Measurements from ENCODE around the gene CEP170.
"Not testable (repeated sequence)": the region's sequence is repeated elsewhere in the genome, so short reads cannot be mapped to it uniquely, and the experiment has no call there.

The CEP170 gene

GRCh38 chr1:243233908-243234307 lies 21.2 kb downstream of the CEP170 start:
- peak; percentile 35 for DNase-seq

DNA sequence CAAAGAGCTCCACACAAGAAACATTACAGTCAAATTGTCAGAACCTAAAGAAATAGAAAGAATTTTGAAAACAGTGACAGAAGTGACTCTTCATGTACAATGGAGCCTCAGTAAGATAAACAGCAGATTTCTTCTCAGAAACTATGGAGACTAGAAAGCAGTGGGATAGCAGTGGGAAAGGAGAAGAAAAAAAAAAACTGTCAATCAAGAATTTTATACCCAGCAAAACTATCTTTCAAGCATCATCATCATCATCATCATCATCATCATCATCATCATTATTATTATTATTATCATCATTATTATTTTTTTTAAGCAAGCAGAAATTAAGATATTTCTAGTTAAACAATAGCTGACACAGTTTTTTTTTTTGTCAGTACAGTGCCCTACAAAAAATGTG lies 24.2 kb downstream of the CEP170 start:
- peak; percentile 80 for DNase-seq

DNA sequence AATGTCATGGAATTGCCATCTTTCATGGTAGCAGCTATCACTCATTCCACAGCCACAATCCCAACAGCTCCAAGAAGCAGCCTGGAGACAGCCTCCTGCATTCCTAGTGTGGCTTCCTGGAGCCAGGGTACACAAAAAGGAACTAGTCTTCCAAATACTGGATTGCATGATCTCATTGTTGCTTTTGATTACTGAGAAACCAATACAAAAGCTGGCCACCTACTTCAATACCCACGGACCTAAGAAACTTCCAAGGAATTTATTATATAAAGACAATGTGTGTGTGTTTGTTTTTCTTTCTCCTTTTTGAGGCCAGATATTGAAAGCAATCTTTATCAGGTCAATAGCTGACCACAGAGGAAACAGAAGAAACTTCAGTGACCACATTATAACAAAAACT lies 25.6 kb downstream of the CEP170 start:
- DNase-seq: no peak

GRCh38 chr1:243227622-243228021 lies 27.5 kb downstream of the CEP170 start:
- DNase-seq: no peak

DNA sequence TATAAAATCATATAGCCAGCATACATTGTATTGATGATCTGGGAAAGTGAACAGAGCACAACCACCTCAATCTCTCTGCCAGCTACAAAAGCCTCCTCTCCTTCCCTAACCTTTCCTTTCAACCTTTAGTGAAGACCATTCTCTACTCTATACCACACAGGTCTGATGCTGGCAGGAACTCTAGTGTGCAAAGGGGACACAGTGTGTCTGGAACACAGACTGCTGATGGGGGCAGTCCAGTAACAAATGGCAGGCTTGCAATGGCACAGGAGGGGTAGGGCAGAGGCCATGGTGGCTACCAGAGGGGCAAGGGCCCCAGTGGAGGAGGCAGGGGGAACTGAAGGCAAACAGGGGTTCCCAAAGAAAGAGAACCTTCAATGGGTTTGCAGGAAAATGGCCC lies 37.0 kb downstream of the CEP170 start:
- no peak for DNase-seq

DNA sequence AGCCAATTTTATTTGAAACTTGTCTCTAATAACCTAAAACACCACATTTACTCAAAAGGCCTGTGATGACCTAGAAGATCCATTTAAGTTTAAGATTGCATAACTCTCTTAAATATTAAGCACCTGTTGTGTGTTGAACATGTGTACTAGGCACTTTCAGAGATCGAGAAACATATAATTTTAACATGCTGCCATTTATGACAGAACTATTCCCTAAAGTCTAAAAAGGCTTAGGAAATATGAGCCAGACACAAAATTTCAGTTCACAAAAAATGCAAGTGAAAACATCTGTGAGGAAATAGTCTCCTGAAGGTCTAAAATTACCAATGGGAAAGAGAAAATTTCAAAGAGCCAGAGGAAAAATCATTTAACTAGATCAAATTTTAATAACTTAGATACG lies 37.7 kb downstream of the CEP170 start:
- DNase-seq: no peak

DNA sequence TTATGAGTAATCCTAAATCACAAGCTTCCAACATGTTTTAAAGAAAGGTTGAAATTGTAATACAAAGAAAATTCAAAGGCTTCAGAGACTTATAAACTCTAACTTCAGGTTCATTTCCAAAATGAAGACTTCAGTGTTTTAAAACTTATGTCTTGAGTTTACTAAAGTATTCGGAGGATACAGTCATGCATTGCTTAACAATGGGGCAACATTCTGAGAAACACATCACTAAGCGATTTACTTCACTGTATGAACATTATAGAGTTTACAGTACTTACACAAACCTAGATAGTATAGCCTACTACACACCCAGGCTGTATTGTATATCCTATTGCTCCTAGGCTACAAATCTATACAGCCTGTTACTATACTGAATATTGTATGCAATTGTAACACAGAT lies 38.3 kb downstream of the CEP170 start:
- no peak for DNase-seq

DNA sequence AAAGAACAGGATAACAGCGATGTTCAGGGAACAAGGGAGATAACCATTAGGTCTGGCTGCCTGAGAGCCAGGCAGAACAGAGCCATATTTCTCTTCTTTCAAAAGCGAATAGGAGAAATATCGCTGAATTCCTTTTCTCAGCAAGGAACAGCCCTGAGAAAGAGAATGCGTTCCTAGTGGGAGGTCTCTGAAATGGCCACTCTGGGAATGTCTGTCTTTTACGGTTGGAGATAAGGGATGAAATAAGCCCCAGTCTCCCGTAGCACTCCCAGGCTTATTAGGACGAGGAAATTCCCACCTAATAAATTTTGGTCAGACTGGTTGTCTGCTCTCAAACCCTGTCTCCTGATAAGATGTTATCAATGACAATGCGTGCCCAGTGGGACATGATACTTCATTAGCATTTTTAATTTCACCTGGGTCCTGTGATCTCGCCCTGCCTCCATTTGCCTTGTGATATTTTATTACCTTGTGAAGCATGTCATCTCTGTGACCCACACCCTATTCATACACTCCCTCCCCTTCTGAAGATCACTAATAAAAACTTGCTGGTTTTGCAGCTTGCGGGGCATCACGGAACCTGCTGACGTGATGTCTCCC lies 39.7 kb downstream of the CEP170 start:
- DNase-seq: not testable (repeated sequence)

GRCh38 chr1:243213045-243213787 lies 41.9 kb downstream of the CEP170 start:
- DNase-seq: peak; percentile 38

DNA sequence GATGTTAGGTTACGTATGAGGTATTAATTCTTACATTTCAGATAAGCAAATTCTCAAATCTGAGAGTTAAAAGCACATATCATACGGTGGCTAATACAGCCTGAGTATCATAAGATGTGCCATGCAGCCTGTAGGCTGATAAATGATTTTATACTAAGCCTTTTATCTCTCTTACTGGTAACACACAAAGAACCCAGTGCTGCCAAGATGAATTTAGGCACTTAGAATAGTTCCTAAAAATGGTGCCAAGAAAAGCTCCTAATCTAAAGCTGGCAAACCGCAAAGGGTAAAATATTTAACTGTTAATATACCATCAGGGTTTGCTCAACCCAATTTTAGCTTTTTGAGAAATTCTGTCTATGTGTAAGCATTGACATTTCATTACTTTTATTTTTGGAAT lies 43.1 kb downstream of the CEP170 start:
- DNase-seq: peak; percentile 84

GRCh38 chr1:243205026-243205501 lies 50.0 kb downstream of the CEP170 start:
- not testable (repeated sequence) for DNase-seq

DNA sequence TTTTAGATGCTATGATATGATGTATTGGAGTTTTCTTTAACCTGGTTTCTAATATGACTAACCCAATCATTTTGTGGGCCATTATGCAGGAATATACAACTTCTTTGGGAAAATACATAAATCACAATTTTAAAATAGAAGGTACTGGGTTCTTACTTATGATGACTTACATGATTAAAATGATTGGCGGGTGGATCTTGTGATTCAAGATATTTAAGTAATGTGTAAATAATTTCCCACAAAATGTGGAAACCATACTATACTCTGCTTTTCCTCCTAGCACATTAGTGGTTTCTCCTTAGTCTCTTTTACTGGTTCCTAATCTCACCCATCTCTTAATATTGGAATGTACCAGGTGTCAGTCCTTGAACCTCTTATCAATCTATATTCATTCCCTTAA lies 50.7 kb downstream of the CEP170 start:
- DNase-seq: not testable (repeated sequence)

- DNase-seq: not testable (repeated sequence)
Observed at GRCh38 chr1:243203196-243203595, 51.9 kb downstream of the CEP170 start.

DNA sequence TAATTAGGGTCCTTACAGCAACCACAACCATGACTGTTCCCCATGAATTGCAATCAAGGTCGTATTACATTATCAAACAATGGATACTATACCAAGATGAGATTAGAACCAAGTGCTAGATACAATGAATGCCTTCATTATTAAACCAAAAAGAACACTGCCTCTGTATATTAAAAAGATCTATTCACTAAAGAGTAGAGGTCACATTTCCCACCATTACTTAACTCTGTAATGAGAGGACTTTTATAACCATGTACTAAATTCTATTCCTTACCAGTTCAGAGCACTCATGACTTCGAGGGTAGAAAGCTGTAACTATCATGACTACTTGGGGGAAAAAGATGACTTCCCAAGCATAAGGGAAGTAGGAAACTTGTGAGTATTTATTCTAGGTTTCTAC lies 53.8 kb downstream of the CEP170 start:
- DNase-seq: not testable (repeated sequence)

DNA sequence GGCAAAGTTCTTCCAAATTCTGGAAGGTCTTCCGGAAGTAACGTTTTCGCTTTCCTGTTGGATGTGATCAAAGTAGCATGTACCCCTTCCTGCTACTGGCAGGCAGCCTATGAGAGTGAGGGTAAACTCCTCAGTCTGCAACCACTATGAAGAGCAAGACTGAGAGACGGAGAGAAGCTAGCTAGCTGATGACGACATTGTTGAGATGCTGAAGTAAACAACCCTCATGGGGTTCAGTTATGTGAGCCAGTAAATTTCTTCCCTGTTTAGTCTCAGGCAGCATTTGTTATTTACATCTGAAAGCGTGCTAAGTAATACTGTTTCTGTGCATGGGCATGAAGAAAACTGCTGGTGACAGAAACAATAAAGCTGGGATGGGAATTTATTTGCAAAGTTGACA lies 57.6 kb downstream of the CEP170 start:
- DNase-seq: not testable (repeated sequence)

- DNase-seq: not testable (repeated sequence)
Observed at GRCh38 chr1:243193330-243193729, 61.8 kb downstream of the CEP170 start.

GRCh38 chr1:243186201-243186995 lies 68.7 kb downstream of the CEP170 start:
- not testable (repeated sequence) for DNase-seq

DNA sequence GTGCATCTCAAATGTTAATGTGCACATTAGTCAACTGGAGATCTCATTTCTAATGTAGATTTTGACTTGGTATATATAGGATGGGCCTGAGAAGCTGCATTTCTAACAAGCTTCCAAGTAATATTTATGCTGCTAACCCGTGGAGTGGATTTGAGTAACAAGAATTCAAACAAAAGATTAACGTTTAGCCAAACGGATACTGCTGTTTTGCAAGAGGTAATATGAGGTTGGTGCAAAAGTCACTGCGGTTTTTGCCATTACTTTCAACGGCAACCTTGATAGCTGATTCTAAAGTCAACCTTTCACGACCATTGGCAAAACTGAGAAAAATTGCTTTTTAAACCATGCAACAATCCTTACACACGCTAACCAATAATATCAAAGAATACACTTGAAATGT lies 70.3 kb downstream of the CEP170 start:
- not testable (repeated sequence) for DNase-seq

GRCh38 chr1:243183661-243184060 lies 71.4 kb downstream of the CEP170 start:
- not testable (repeated sequence) for DNase-seq

GRCh38 chr1:243183176-243183575 lies 71.9 kb downstream of the CEP170 start:
- DNase-seq: not testable (repeated sequence)

GRCh38 chr1:243179720-243180119 lies 75.4 kb downstream of the CEP170 start:
- DNase-seq: peak; percentile 2

- not testable (repeated sequence) for DNase-seq
Observed at GRCh38 chr1:243177792-243178191, 77.3 kb downstream of the CEP170 start.

DNA sequence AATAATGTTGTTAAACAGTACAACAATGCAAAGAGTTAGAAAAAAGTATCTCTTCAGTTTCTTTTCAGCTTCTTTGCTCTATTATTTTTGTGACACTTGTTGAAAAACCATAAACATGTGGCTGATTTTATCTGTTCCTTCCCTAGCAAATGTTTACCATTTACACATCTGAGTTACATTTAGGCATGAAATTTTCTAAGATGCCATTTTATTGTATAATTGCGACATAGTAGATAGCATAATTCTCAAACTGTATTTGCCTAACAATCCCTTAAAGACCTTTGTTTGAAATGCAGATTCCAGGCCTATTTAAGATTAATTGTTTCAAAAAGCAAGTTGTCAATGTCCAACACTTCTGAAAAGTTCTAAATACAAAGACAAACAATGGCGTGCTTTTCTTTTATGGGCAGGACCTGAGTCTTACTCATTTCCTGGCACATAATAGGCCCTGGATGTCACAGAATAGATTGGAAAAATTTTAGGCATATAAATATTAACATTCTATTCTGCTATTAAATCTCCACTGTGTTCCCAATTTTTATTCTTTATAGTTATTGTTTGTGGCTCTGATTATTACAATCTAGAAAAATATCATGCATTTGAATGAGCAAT lies 81.2 kb downstream of the CEP170 start:
- DNase-seq: not testable (repeated sequence)

Data from hematopoietic multipotent progenitor cell treated with erythropoietin and hydrocortisone succinate and interleukin-3 and kit ligand, for 6 days (in vitro differentiated cells).